GM12878 (cell line): Measurements from ENCODE around the gene AMBRA1. TPM values are rescaled to one million over a fixed set of nuclear protein-coding genes. Genes with fewer than 3 reads are reported as not detected.
A peak's percentile ranks its signal among the peaks of the same experiment; 100 is the strongest.

Source experiments
- ATAC-seq: fragments of 200-7000 bp; cut with Tn5 transposase; 3 replicates; pipeline ENCODE4 v1.9.1; 2020; ENCODE audit warnings: mild to moderate bottlenecking, moderate library complexity
- BruUV-seq: library from RNA; stranded (reverse); fragments of 400-500 nt; replicated peaks from 2 replicates; lab custom pipeline; 2021; lab: Mats Ljungman, UMichigan
- CTCF ChIA-PET: fragments of 300-600 bp; sonication (Branson Sonifier 250); formaldehyde crosslinking; extraction: SDS; loops from one replicate; lab custom pipeline; 2021; ENCODE audit warnings: inconsistent platforms; lab: Yijun Ruan, JAX
- POLR2A ChIA-PET: fragments of 350-600 bp; formaldehyde crosslinking; extraction: SDS; loops from one replicate; lab custom pipeline; 2021; ENCODE audit warnings: inconsistent platforms; lab: Charles Lee
- RAD21 ChIA-PET: fragments of 300-600 bp; sonication (Branson Sonifier 250); formaldehyde crosslinking; loops from one replicate; lab custom pipeline; 2023; ENCODE audit warnings: antibody characterized with exemption; ENCODE audit not compliant: unreplicated experiment; lab: Charles Lee
- SMC1A ChIA-PET: fragments of 300-600 bp; sonication (Branson Sonifier 250); formaldehyde crosslinking; loops from one replicate; lab custom pipeline; 2023; ENCODE audit not compliant: unreplicated experiment, uncharacterized antibody; lab: Charles Lee
- DNase-seq: peaks from one replicate; pipeline ENCODE4 v3.0.0-alpha.2; 2011; ENCODE audit warnings: low read depth, low spot score
- FAIRE-seq: peaks from 3 replicates; lab custom pipeline; 2011; peaks lifted over from hg19 to GRCh38; lab: Jason Lieb, UNC
- H2AFZ ChIP-seq: 2 replicates; pipeline ENCODE4 v1.6.0; 2011; ENCODE audit warnings: low read depth, low read length, control low read depth; ENCODE audit not compliant: control insufficient read depth
- H3K27ac ChIP-seq: 2 replicates; pipeline ENCODE4 v1.5.1; 2011; ENCODE audit warnings: control low read depth; ENCODE audit not compliant: control insufficient read depth, insufficient read depth
- H3K27me3 ChIP-seq, 2 experiments: replicated peaks in 1 of 2; 2 replicates each; pipeline versions ENCODE4 v1.6.0 to v1.6.1; 2011; ENCODE audit warnings: low read length in 1 of 2; ENCODE audit not compliant: control insufficient read depth in 2 of 2, insufficient read depth in 2 of 2
- H3K36me3 ChIP-seq, 2 experiments: 2 replicates each; pipeline ENCODE4 v1.5.1; 2011; ENCODE audit warnings: low read length in 1 of 2; ENCODE audit not compliant: control insufficient read depth in 2 of 2, insufficient read depth in 2 of 2
- H3K4me1 ChIP-seq: 2 replicates; pipeline ENCODE4 v1.6.1; 2011; ENCODE audit warnings: mild to moderate bottlenecking, low read length, moderate library complexity, mixed read lengths; ENCODE audit not compliant: control insufficient read depth, insufficient read depth
- H3K4me2 ChIP-seq: 2 replicates; pipeline ENCODE4 v1.6.0; 2011; ENCODE audit warnings: control low read depth; ENCODE audit not compliant: control insufficient read depth, insufficient read depth
- H3K4me3 ChIP-seq: fragments of 200-600 bp; sonication (generic); 2 replicates; pipeline ENCODE4 v1.5.1; 2016
- H3K79me2 ChIP-seq: 2 replicates; pipeline ENCODE4 v1.6.0; 2011; ENCODE audit warnings: low read length; ENCODE audit not compliant: control insufficient read depth, insufficient read depth
- H3K9ac ChIP-seq: 2 replicates; pipeline ENCODE4 v1.8.0; 2011; ENCODE audit warnings: low read length, control low read depth, mixed read lengths; ENCODE audit not compliant: control insufficient read depth, insufficient read depth
- H3K9me3 ChIP-seq: replicated peaks from 3 replicates; pipeline ENCODE4 v1.5.1; 2011; ENCODE audit warnings: mild to moderate bottlenecking, low read length; ENCODE audit not compliant: control insufficient read depth, insufficient read depth
- H4K20me1 ChIP-seq: 2 replicates; pipeline ENCODE4 v1.6.0; 2011; ENCODE audit not compliant: control insufficient read depth, insufficient read depth
- IRF4 ChIP-seq: IDR thresholded peaks from 2 replicates; pipeline ENCODE4 v1.6.1; 2011; ENCODE audit warnings: low read depth, low read length
- POLR2A ChIP-seq: IDR thresholded peaks from 2 replicates; pipeline ENCODE4 v1.6.1; 2011; ENCODE audit warnings: low read depth, mild to moderate bottlenecking, low read length
- SPI1 ChIP-seq: IDR thresholded peaks from 2 replicates; pipeline ENCODE4 v1.6.1; 2011; ENCODE audit warnings: low read depth, mild to moderate bottlenecking, low read length, moderate library complexity, borderline replicate concordance; ENCODE audit not compliant: insufficient read depth
- SUZ12 ChIP-seq: fragments of 200-600 bp; sonication (generic); IDR thresholded peaks from one replicate; pipeline ENCODE4 v1.6.1; 2018; ENCODE audit warnings: antibody characterized with exemption, mild to moderate bottlenecking; ENCODE audit not compliant: unreplicated experiment
- ZNF274 ChIP-seq: IDR thresholded peaks from one replicate; pipeline ENCODE4 v1.8.0; 2011; ENCODE audit not compliant: insufficient read length, insufficient read depth
- ZNF384 ChIP-seq: IDR thresholded peaks from 2 replicates; pipeline ENCODE4 v1.6.1; 2012; ENCODE audit warnings: low read depth, mild to moderate bottlenecking, low read length, improper control_type of control experiment, borderline replicate concordance
- WGBS: methylation state at CpG from one replicate; pipeline ENCODE4 v1.1.6; 2016; ENCODE audit warnings: low lambda C conversion rate; ENCODE audit not compliant: insufficient replicate concordance, insufficient coverage; ENCODE audit errors: missing lambda C conversion rate; 5-methylcytosine and 5-hydroxymethylcytosine counted together
- in situ Hi-C: fragments of 300-500 bp; cut with MboI; formaldehyde crosslinking; loops from 9 replicates; pipeline ENCODE4 v1.14.3; 2018; ENCODE audit warnings: mixed read lengths
- intact Hi-C: fragments of 100-400 bp; cut with micrococcal nuclease; formaldehyde crosslinking; loops from one replicate; pipeline ENCODE4 v1.14.2; 2022; ENCODE audit not compliant: unreplicated experiment
- polyA plus RNA-seq, 11 experiments: library from polyadenylated mRNA; depleted of rRNA in 4 of 11; unstranded in 6 of 11; stranded (reverse) in 5 of 11; fragments of >200 nt; fragmentation: Nextera tagmentation in 4 of 11; fragmentation: Illumina TruSeq in 1 of 11; extraction: Ambion mirVana in 4 of 11; extraction: Trizol in 1 of 11; gene quantifications; 1 replicate in 1 of 11; 2 replicates in 10 of 11; pipeline versions ENCODE4 v1.2.1 to v1.2.3, GENCODE V29; 2011 to 2016; ENCODE audit warnings: inconsistent platforms in 2 of 11, missing spikeins in 2 of 11, low read depth in 1 of 11
- total RNA-seq, 4 experiments: library from RNA; depleted of rRNA in 3 of 4; stranded (reverse); fragments of >200 nt in 3 of 4; fragmentation: Illumina TruSeq in 1 of 4; extraction: Trizol in 1 of 4; gene quantifications; 2 replicates each; pipeline versions ENCODE4 v1.2.1 to v1.2.3, GENCODE V29; 2013 to 2021

AMBRA1 gene
- total and polyA plus RNA-seq, 10 of the 15 experiments (the other 5 are each of a cell fraction or from before 2014, with no cell fraction given), result 0.57 to 34.3 (median 13.7) TPM

- ChIA-PET SMC1A (interaction anchor here (5.5 kb wide), 1 partner anchor 15 kb away, joined by 32 read pairs; no protein-coding TSS in a partner anchor), POLR2A (interaction anchor here (1.2 kb wide), 1 partner anchor 15 kb away, joined by 3 read pairs; no protein-coding TSS in a partner anchor), RAD21 (no interaction called here), CTCF (interaction anchor here (0.8 to 15.2 kb wide), 3 partner anchors 11 to 17 kb away, joined by 3 to 423 read pairs (median 3); partner anchors contain the start of gene DGKZ)
- intact Hi-C loops (loop anchor here (1.0 to 5.0 kb wide), 2 partner anchors 19 to 129 kb away; partner anchors contain the start of gene DGKZ), in situ Hi-C loops (no loop called here)
- DNase-seq, result no peak
- Histone ChIP-seq H3K9me3 (no peaks in the 10 kb centered on the region), H3K4me3 (no peak overlapping the region), H3K4me2 (no peak overlapping the region), H2AFZ (no peak overlapping the region), H3K9ac (no peak overlapping the region), H3K36me3 (peaks cover 9 to 24% of the 10 kb centered on the region in 2 experiments; a peak in 3 of 4 replicates), H4K20me1 (no peaks in the 10 kb centered on the region), H3K27me3 (no peaks in the 10 kb centered on the region), H3K4me1 (peaks cover 13% of the 10 kb centered on the region), H3K79me2 (peaks cover 14% of the 10 kb centered on the region), H3K27ac (no peak overlapping the region)
- TF ChIP-seq SPI1 (no peak), ZNF384 (no peak), IRF4 (no peak), ZNF274 (no peak)
- 97% methylated on average over 31 of the region's 31 CpGs for WGBS
- no TSS peak for BruUV-seq
- no peak for FAIRE-seq
- no peak for ATAC-seq
These were observed 227.1 kb downstream of the AMBRA1 start for GRCh38 chr11:46366661-46367161.

DNA sequence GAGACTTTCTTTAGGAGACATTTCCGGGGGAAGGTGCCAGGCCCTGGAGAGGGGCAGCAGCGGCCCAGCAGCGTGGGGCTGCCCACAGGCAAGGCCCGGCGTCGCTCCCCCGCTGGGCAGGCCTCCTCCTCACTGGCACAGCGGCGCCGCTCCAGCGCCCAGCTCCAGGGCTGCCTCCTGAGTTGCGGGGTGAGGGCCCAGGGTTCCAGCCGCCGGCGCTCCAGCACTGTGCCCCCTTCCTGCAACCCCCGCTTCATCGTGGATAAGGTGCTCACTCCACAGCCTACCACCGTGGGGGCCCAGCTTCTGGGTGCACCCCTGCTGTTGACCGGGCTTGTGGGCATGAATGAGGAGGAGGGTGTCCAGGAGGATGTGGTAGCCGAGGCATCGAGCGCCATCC, 227.6 kb downstream of the AMBRA1 start:
- Histone ChIP-seq H3K9ac (no peak overlapping the region), H3K4me1 (peaks cover 14% of the 10 kb centered on the region), H3K27ac (no peak overlapping the region), H3K4me3 (no peak overlapping the region), H3K79me2 (peaks cover 18% of the 10 kb centered on the region), H3K36me3 (peaks cover 9 to 22% of the 10 kb centered on the region in 2 experiments; a peak in 3 of 4 replicates), H4K20me1 (no peaks in the 10 kb centered on the region), H2AFZ (no peak overlapping the region), H3K9me3 (no peaks in the 10 kb centered on the region), H3K4me2 (no peak overlapping the region), H3K27me3 (no peaks in the 10 kb centered on the region)
- no peak for DNase-seq
- no peak for TF ChIP-seq SUZ12
- 0 out of 2 replicates have a peak, but pooled peaks have one; percentile 13 for TF ChIP-seq POLR2A
- ATAC-seq, result no peak
- SMC1A ChIA-PET, result interaction anchor here (5.5 kb wide), 1 partner anchor 14 kb away, joined by 32 read pairs; no protein-coding TSS in a partner anchor
- BruUV-seq, result no TSS peak
- 91% methylated on average over 22 of the region's 22 CpGs for WGBS
- in situ Hi-C loops, result no loop called here
- POLR2A ChIA-PET, result no interaction called here
- RAD21 ChIA-PET, result interaction anchor here (1.2 to 3.0 kb wide), 4 partner anchors 14 to 128 kb away, joined by 3 to 17 read pairs (median 14); partner anchors contain the start of gene DGKZ
- intact Hi-C loops, result loop anchor here (5.0 kb wide), 1 partner anchor 129 kb away; no protein-coding TSS in a partner anchor
- FAIRE-seq, result no peak
- CTCF ChIA-PET, result interaction anchor here (1.0 to 15.2 kb wide), 3 partner anchors 15 to 128 kb away, joined by 3 to 423 read pairs (median 5); partner anchors contain the start of gene DGKZ
